Mucosa of descending colon (tissue), 3 donors: ENCODE measurements around the gene SRRM3. TPM values are rescaled to one million over a fixed set of nuclear protein-coding genes. Genes with fewer than 3 reads are reported as not detected.

Experiments used
- ATAC-seq: fragments of 200-7000 bp; cut with Tn5 transposase; one replicate; pipeline ENCODE4 v1.9.1; 2020; ENCODE audit warnings: mild to moderate bottlenecking, moderate library complexity
- DNase-seq, 3 donors: peaks; one replicate each; pipeline ENCODE4 v3.0.0-alpha.2; 2020
- H3K36me3 ChIP-seq: fragments of 200-600 bp; one replicate; pipeline ENCODE4 v1.8.0; 2021; ENCODE audit warnings: low read depth, mild to moderate bottlenecking
- H3K4me1 ChIP-seq: fragments of 200-600 bp; one replicate; pipeline ENCODE4 v1.8.0; 2021; ENCODE audit warnings: low read depth, mild to moderate bottlenecking
- H3K4me3 ChIP-seq: fragments of 200-600 bp; one replicate; pipeline ENCODE4 v1.8.0; 2021; ENCODE audit warnings: mild to moderate bottlenecking
- H3K9me3 ChIP-seq: fragments of 200-600 bp; one replicate; pipeline ENCODE4 v1.8.0; 2021; ENCODE audit warnings: mild to moderate bottlenecking
- CTCF ChIP-seq: fragments of 200-600 bp; IDR thresholded peaks from one replicate; pipeline ENCODE4 v1.8.0; 2022; ENCODE audit warnings: antibody characterized with exemption, mild to moderate bottlenecking
- intact Hi-C, 2 donors: fragments of 100-400 bp; cut with DNase I in 1 of 2; cut with micrococcal nuclease in 1 of 2; formaldehyde crosslinking; loops; one replicate each; pipeline versions ENCODE4 v1.11.0 to v1.11.1; 2022; cut with DNase I, micrococcal nuclease
- total RNA-seq, 3 donors: library from RNA; stranded (reverse); fragmentation: NEBNext Ultra II Directional in 2 of 3; extraction: Animal tissue kit (Norgen Biotek cat#: 25700) in 2 of 3; gene quantifications; one replicate each; pipeline versions ENCODE4 v1.2.1 to v1.2.4, GENCODE V29; 2021 to 2023
- donor health status: DM: no; HTN: no; CAD: no; lungs with moderate emphysema.
- donor health status: DM: no; HTN: no; CAD: no.
- donor health status: DM: no; HTN: yes; CAD: no.

SRRM3 gene
- total RNA-seq, 3 donors from 2014 or later = 0.43 to 3.2 (median 0.67) TPM

GRCh38 chr7:76272851-76273497, 71.3 kb downstream of the SRRM3 start:
- Histone ChIP-seq H3K4me3 (no peak overlapping the region), H3K36me3 (no peaks in the 10 kb centered on the region), H3K4me1 (no peaks in the 10 kb centered on the region), H3K9me3 (no peaks in the 10 kb centered on the region)
- TF ChIP-seq CTCF = no peak
- intact Hi-C loops = no loop called here
- DNase-seq (no peak), ATAC-seq (no peak)

GRCh38 chr7:76273503-76273902, 71.8 kb downstream of the SRRM3 start:
- H3K4me1 ChIP-seq = no peaks in the 10 kb centered on the region
- intact Hi-C loops = no loop called here
- no peaks in the 10 kb centered on the region for H3K36me3 ChIP-seq
- DNase-seq = no peak
- TF ChIP-seq CTCF = no peak
- no peak for ATAC-seq
- H3K4me3 ChIP-seq = no peak overlapping the region
- no peaks in the 10 kb centered on the region for H3K9me3 ChIP-seq

GRCh38 chr7:76278540-76278939, 76.8 kb downstream of the SRRM3 start:
- no peak for TF ChIP-seq CTCF
- DNase-seq (no peak), ATAC-seq (no peak)
- intact Hi-C loops = no loop called here
- Histone ChIP-seq H3K36me3 (no peaks in the 10 kb centered on the region), H3K4me1 (peaks cover 9% of the 10 kb centered on the region), H3K9me3 (no peaks in the 10 kb centered on the region), H3K4me3 (no peak overlapping the region)

GRCh38 chr7:76280408-76280807, 78.7 kb downstream of the SRRM3 start:
- ATAC-seq (no peak), DNase-seq (no peak)
- Histone ChIP-seq H3K4me1 (peaks cover 9% of the 10 kb centered on the region), H3K9me3 (no peaks in the 10 kb centered on the region), H3K36me3 (no peaks in the 10 kb centered on the region), H3K4me3 (no peak overlapping the region)
- TF ChIP-seq CTCF = no peak
- intact Hi-C loops = loop anchor here in 1 of 2 donors (10.0 kb wide), 1 partner anchor 96 kb away; no protein-coding TSS in a partner anchor

GRCh38 chr7:76281006-76281705, 79.5 kb downstream of the SRRM3 start:
- TF ChIP-seq CTCF = no peak
- DNase-seq (no peak), ATAC-seq (peak; percentile 54)
- Histone ChIP-seq H3K4me1 (peaks cover 9% of the 10 kb centered on the region), H3K4me3 (no peak overlapping the region), H3K9me3 (no peaks in the 10 kb centered on the region), H3K36me3 (no peaks in the 10 kb centered on the region)
- intact Hi-C loops = loop anchor here in 1 of 2 donors (10.0 kb wide), 1 partner anchor 96 kb away; no protein-coding TSS in a partner anchor
